CD14-positive monocyte (primary cell): ENCODE results near the gene SLC9B1. TPM values are rescaled to one million over a fixed set of nuclear protein-coding genes. Genes with fewer than 3 reads are reported as not detected.
"Not testable (repeated sequence)": the region's sequence is repeated elsewhere in the genome, so short reads cannot be mapped to it uniquely, and the experiment has no call there.

Experiments used
- DNase-seq, 3 donors: peaks; one replicate each; pipeline ENCODE4 v3.0.0-alpha.2; 2011 to 2022
- H2AFZ ChIP-seq: 2 replicates; pipeline ENCODE4 v1.6.0; 2012; ENCODE audit warnings: mild to moderate bottlenecking, low read depth, low read length, inconsistent platforms; ENCODE audit not compliant: insufficient read depth, poor library complexity, severe bottlenecking
- H3K27ac ChIP-seq, 2 donors: 1 replicate in 1 of 2; 2 replicates in 1 of 2; pipeline ENCODE4 v1.5.1; 2012 to 2013; ENCODE audit warnings: low read length in 2 of 2, control low read depth in 1 of 2, inconsistent platforms in 1 of 2, low read depth in 1 of 2, mild to moderate bottlenecking in 1 of 2
- H3K27me3 ChIP-seq, 2 donors: one replicate each; pipeline versions ENCODE4 v1.6.0 to v1.6.1; 2011 to 2013; ENCODE audit warnings: low read length in 2 of 2; ENCODE audit not compliant: control insufficient read depth in 2 of 2, insufficient read depth in 2 of 2
- H3K36me3 ChIP-seq, 2 donors: replicated peaks in 1 of 2; 1 replicate in 1 of 2; 2 replicates in 1 of 2; pipeline versions ENCODE4 v1.5.1 to v1.6.1; 2012 to 2013; ENCODE audit warnings: low read length in 2 of 2, control low read depth in 1 of 2, inconsistent platforms in 1 of 2, mild to moderate bottlenecking in 1 of 2; ENCODE audit not compliant: insufficient read depth in 2 of 2, control insufficient read depth in 1 of 2
- H3K4me1 ChIP-seq, 2 donors: 1 replicate in 1 of 2; 2 replicates in 1 of 2; pipeline versions ENCODE4 v1.5.1 to v1.6.1; 2012 to 2013; ENCODE audit warnings: low read length in 2 of 2, control low read depth in 1 of 2, inconsistent platforms in 1 of 2, mild to moderate bottlenecking in 1 of 2, moderate library complexity in 1 of 2; ENCODE audit not compliant: insufficient read depth in 2 of 2, control insufficient read depth in 1 of 2
- H3K4me2 ChIP-seq: replicated peaks from 2 replicates; pipeline ENCODE3; 2012; ENCODE audit warnings: low read length, moderate library complexity, mild to moderate bottlenecking; ENCODE audit not compliant: poor library complexity, severe bottlenecking; ENCODE audit errors: extremely low read depth
- H3K4me3 ChIP-seq, 3 experiments: fragments of 200-600 bp in 1 of 3; sonication (generic) in 1 of 3; replicated peaks in 1 of 3; 1 replicate in 2 of 3; 2 replicates in 1 of 3; pipeline ENCODE4 v1.5.1; 2011 to 2013; ENCODE audit warnings: low read length in 3 of 3, mild to moderate bottlenecking in 3 of 3, control low read depth in 2 of 3, low read depth in 2 of 3, inconsistent platforms in 1 of 3, moderate library complexity in 1 of 3
- H3K79me2 ChIP-seq: 2 replicates; pipeline ENCODE4 v1.6.0; 2012; ENCODE audit warnings: mild to moderate bottlenecking, control low read depth, inconsistent platforms, low read length, moderate library complexity; ENCODE audit not compliant: insufficient read depth
- H3K9ac ChIP-seq: 2 replicates; pipeline ENCODE4 v1.6.0; 2017; ENCODE audit warnings: low read length, mild to moderate bottlenecking; ENCODE audit not compliant: insufficient read depth, poor library complexity, severe bottlenecking
- H3K9me3 ChIP-seq, 2 donors: replicated peaks in 1 of 2; 1 replicate in 1 of 2; 2 replicates in 1 of 2; pipeline versions ENCODE4 v1.5.1 to v1.6.1; 2012 to 2013; ENCODE audit warnings: low read length in 2 of 2, control low read depth in 1 of 2; ENCODE audit not compliant: control insufficient read depth in 1 of 2, insufficient read depth in 1 of 2
- H4K20me1 ChIP-seq: 2 replicates; pipeline ENCODE4 v1.6.0; 2012; ENCODE audit warnings: mild to moderate bottlenecking, low read length, control low read depth, moderate library complexity; ENCODE audit not compliant: insufficient read depth
- H3K27ac Mint-ChIP-seq, 7 donors: one replicate each; pipeline ENCODE4 v1.8.0; 2020; ENCODE audit warnings: mild to moderate bottlenecking in 7 of 7, mixed read lengths in 7 of 7, moderate library complexity in 6 of 7, inconsistent platforms in 2 of 7
- H3K27me3 Mint-ChIP-seq, 3 donors: one replicate each; pipeline ENCODE4 v1.8.0; 2021 to 2022; ENCODE audit warnings: low read depth in 3 of 3, mild to moderate bottlenecking in 3 of 3, mixed read lengths in 3 of 3, moderate library complexity in 3 of 3, inconsistent platforms in 1 of 3
- H3K36me3 Mint-ChIP-seq, 2 donors: one replicate each; pipeline ENCODE4 v1.8.0; 2020; ENCODE audit warnings: mixed read lengths in 2 of 2, inconsistent platforms in 1 of 2, mild to moderate bottlenecking in 1 of 2
- H3K4me1 Mint-ChIP-seq: one replicate; pipeline ENCODE4 v1.8.0; 2020; ENCODE audit warnings: mild to moderate bottlenecking, mixed read lengths
- H3K4me3 Mint-ChIP-seq, 2 donors: one replicate each; pipeline ENCODE4 v1.8.0; 2020; ENCODE audit warnings: mild to moderate bottlenecking in 2 of 2, mixed read lengths in 2 of 2, moderate library complexity in 1 of 2
- H3K9me3 Mint-ChIP-seq, 7 donors: one replicate each; pipeline ENCODE4 v1.8.0; 2020 to 2022; ENCODE audit warnings: mixed read lengths in 7 of 7, mild to moderate bottlenecking in 6 of 7, moderate library complexity in 6 of 7, inconsistent platforms in 2 of 7
- CTCF ChIP-seq: fragments of 200-600 bp; IDR thresholded peaks from one replicate; pipeline ENCODE4 v1.8.0; 2022; ENCODE audit warnings: antibody characterized with exemption, mild to moderate bottlenecking
- WGBS: methylation state at CpG from one replicate; pipeline ENCODE4 v1.1.5; 2013; ENCODE audit warnings: missing lambda C conversion rate; ENCODE audit not compliant: insufficient coverage; 5-methylcytosine and 5-hydroxymethylcytosine counted together
- intact Hi-C, 2 donors: fragments of 100-400 bp; cut with micrococcal nuclease; formaldehyde crosslinking; loops; one replicate each; pipeline versions ENCODE4 v1.15.0 to v1.15.1; 2023
- polyA plus RNA-seq, 3 donors: library from polyadenylated mRNA; depleted of rRNA in 1 of 3; unstranded in 2 of 3; stranded (reverse) in 1 of 3; fragments of 300-500 nt in 2 of 3; fragments of >200 nt in 1 of 3; fragmentation: Illumina TruSeq in 2 of 3; gene quantifications; 1 replicate in 2 of 3; 2 replicates in 1 of 3; pipeline ENCODE4 v1.2.3, GENCODE V29; 2012 to 2021

The SLC9B1 gene
- polyA plus RNA-seq, 3 donors: 0.13 to 1.5 (median 0.47) TPM

- peaks cover 2 to 16% (median 5%) of the 10 kb centered on the region in 7 donors for H3K9me3 Mint-ChIP-seq
- TF ChIP-seq CTCF: no peak
- H2AFZ ChIP-seq: no peak overlapping the region
- no peak overlapping the region for H3K4me3 Mint-ChIP-seq
- H3K36me3 Mint-ChIP-seq: peaks cover 25 to 35% of the 10 kb centered on the region in 2 donors
- peaks cover 19% of the 10 kb centered on the region for H3K4me1 Mint-ChIP-seq
- DNase-seq: no peak
- no peaks in the 10 kb centered on the region for H3K27me3 ChIP-seq
- H3K4me3 ChIP-seq: no peak overlapping the region
- peaks cover 34% of the 10 kb centered on the region for H3K79me2 ChIP-seq
- H3K4me2 ChIP-seq: no peak overlapping the region
- no peaks in the 10 kb centered on the region for H4K20me1 ChIP-seq
- peaks cover 17 to 18% of the 10 kb centered on the region in 2 donors for H3K4me1 ChIP-seq
- H3K27ac Mint-ChIP-seq: peak overlapping the region; percentile 7 to 89 (median 77)
- WGBS: no CpG with 5 or more reads among the region's 3 CpGs
- peaks cover 10 to 13% of the 10 kb centered on the region in 2 donors for H3K9me3 ChIP-seq
- H3K27me3 Mint-ChIP-seq: no peaks in the 10 kb centered on the region
- peaks cover 0 to 30% of the 10 kb centered on the region in 2 donors for H3K36me3 ChIP-seq
- peak overlapping the region in 1 of 2 donors; percentile 72 for H3K27ac ChIP-seq
- no peak overlapping the region for H3K9ac ChIP-seq
- intact Hi-C loops: no loop called here
These were observed 140.6 kb downstream of the SLC9B1 start for GRCh38 chr4:102878901-102879300.

DNA sequence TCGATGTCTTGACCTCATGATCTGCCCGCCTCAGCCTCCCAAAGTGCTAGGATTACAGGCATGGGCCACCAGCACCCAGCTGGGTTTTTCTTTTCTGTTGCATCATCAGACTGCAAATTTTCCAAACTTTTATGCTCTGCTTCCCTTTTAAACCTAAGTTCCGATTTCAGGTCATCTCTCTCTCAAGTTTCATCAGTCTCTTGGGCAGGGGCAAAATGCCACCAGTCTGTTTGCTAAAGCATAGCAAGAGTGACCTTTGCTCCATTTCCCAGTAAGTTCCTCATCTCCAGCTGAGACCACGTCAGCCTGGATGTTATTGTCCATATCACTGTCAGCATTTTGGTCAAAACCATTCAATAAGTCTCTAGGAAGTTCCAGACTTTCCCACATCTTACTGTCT lies 141.2 kb downstream of the SLC9B1 start:
- Mint-ChIP-seq H3K27ac (peak overlapping the region; percentile 76 to 89 (median 83)), H3K4me1 (peaks cover 21% of the 10 kb centered on the region), H3K9me3 (peaks cover 2 to 18% (median 6%) of the 10 kb centered on the region in 7 donors), H3K36me3 (peaks cover 28 to 40% of the 10 kb centered on the region in 2 donors)
- peak; percentile 63 to 87 (median 81) for DNase-seq
- peaks cover 10 to 13% of the 10 kb centered on the region in 2 donors for H3K9me3 ChIP-seq
- peaks cover 17 to 18% of the 10 kb centered on the region in 2 donors for H3K4me1 ChIP-seq
- peaks cover 0 to 30% of the 10 kb centered on the region in 2 donors for H3K36me3 ChIP-seq
- H3K4me3 ChIP-seq, H3K27me3 ChIP-seq, H2AFZ ChIP-seq, H3K27me3 Mint-ChIP-seq, H3K4me3 Mint-ChIP-seq, H3K9ac ChIP-seq, H4K20me1 ChIP-seq, intact Hi-C loops, H3K4me2 ChIP-seq: not testable (repeated sequence)
- peaks cover 39% of the 10 kb centered on the region for H3K79me2 ChIP-seq
- WGBS: 21% methylated on average over 4 of the region's 4 CpGs
- peak overlapping the region; percentile 30 to 72 for H3K27ac ChIP-seq

- intact Hi-C loops: not testable (repeated sequence)
- H3K27ac ChIP-seq: peak overlapping the region; percentile 30 to 72
These were observed 141.9 kb downstream of the SLC9B1 start for GRCh38 chr4:102877477-102878106.

More at GRCh38 chr4:102877477-102878106, 141.9 kb downstream of the SLC9B1 start:
- H4K20me1 ChIP-seq, H3K4me3 Mint-ChIP-seq, H3K27me3 Mint-ChIP-seq, DNase-seq, H3K4me2 ChIP-seq, H3K9ac ChIP-seq, H2AFZ ChIP-seq, H3K4me3 ChIP-seq, H3K27me3 ChIP-seq: not testable (repeated sequence)
- Histone ChIP-seq H3K9me3 (peaks cover 10 to 13% of the 10 kb centered on the region in 2 donors), H3K36me3 (peaks cover 0 to 35% of the 10 kb centered on the region in 2 donors), H3K4me1 (peaks cover 17 to 18% of the 10 kb centered on the region in 2 donors), H3K79me2 (peaks cover 47% of the 10 kb centered on the region)
- no CpG with 5 or more reads among the region's 3 CpGs for whole genome bisulfite sequencing
- Mint-ChIP-seq H3K4me1 (peaks cover 26% of the 10 kb centered on the region), H3K27ac (peak overlapping the region in 5 of 7 donors; percentile 76 to 88 (median 82)), H3K36me3 (peaks cover 26 to 39% of the 10 kb centered on the region in 2 donors), H3K9me3 (peaks cover 2 to 18% (median 6%) of the 10 kb centered on the region in 7 donors)
